DND-41 (cell line): ENCODE data around the gene PHOX2A.

Experiments
- CTCF ChIP-seq: IDR thresholded peaks from 2 replicates; pipeline ENCODE4 v1.5.1; 2012; ENCODE audit warnings: borderline replicate concordance, low read length, moderate library complexity, mild to moderate bottlenecking; ENCODE audit not compliant: poor library complexity, severe bottlenecking; ENCODE audit errors: extremely low read depth
- EZH2 ChIP-seq: IDR thresholded peaks from 3 replicates; pipeline ENCODE4 v1.6.1; 2012; ENCODE audit warnings: borderline replicate concordance, low read depth, mild to moderate bottlenecking, moderate library complexity, low read length, inconsistent platforms; ENCODE audit not compliant: severe bottlenecking

GRCh38 chr11:72229925-72230763 lies 13.8 kb downstream of the PHOX2A start:
- TF ChIP-seq CTCF (no peak), EZH2 (no peak)
